Medulla oblongata (tissue), 1 donor: ENCODE measurements around the gene MMD.
"Not testable (repeated sequence)": the region's sequence is repeated elsewhere in the genome, so short reads cannot be mapped to it uniquely, and the experiment has no call there.

Experiments
- DNase-seq: peaks from one replicate; pipeline ENCODE4 v3.0.0-alpha.2; 2015; ENCODE audit errors: extremely low spot score

MMD gene

DNA sequence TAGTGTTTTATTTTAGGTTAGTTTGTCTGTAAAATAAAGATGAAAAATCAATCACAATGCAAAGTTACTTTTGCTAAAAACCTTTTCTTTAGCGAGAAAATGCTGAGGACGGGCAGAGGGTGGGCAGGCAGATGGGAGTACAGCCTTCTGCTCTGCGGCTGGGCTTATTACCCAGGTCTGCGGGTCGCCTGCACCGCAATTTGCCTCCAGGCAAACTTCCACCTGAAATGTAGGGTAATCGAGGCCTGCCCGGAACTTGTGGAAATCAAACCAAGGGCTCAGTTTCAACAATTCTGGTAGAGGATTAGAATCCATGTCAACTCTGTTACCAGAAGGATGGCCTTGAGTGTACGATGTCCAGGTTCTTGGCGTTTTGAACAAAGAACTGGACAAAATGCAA, 22.3 kb upstream of the MMD start:
- DNase-seq = no peak

DNA sequence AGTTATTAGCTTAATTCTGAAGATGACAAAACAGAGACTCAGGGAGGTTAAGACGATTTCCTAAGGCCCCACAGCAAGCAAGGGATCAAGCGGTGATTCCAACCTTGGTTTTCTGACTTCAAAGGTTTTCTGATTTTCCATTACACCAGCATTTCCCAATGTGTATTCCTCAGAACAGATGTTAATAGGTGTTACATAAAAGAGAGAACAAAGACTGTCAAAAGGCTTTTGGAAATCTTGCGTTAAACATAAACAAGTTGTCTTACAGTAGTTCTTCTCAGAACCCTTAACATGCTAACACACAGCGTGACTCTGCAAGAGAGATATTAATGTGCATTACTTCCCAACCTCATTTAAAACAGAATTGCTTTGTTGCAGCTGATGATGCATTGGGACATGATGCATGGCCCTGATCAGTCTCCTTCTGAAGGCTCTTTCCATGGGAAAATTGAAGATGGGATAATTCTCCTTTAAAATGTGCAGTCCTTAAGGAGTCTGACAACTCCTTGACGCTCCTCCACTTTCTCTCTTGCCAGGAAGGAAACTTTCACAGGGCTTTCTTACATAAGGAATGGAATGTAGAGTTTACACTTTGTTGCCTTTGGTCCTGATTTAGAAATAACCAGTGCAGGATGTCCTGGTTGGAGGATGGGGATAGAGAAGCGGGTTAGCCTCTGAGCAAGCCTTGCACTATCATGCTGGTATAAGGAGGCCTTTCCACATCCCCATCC, 21.5 kb upstream of the MMD start:
- DNase-seq = no peak

DNA sequence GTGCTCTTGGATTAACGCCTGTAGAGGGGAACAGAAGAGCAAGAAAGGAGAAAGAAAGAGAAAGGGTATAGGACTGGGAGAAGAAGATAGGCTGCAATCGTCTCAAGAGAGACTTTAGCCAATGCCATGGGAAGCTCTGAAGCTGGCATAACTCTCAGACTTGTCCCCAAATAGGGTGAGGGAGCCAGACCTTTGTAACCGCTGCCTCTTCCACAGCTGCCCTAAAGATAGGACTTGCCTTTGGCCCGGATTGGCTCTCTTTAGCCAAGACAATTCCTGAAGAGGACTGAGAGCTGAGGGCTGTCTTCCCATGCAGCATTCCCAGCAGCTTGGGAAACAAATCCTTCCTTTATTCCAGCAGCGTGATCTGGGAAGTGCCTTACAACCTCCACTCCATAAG, 20.8 kb upstream of the MMD start:
- no peak for DNase-seq

DNA sequence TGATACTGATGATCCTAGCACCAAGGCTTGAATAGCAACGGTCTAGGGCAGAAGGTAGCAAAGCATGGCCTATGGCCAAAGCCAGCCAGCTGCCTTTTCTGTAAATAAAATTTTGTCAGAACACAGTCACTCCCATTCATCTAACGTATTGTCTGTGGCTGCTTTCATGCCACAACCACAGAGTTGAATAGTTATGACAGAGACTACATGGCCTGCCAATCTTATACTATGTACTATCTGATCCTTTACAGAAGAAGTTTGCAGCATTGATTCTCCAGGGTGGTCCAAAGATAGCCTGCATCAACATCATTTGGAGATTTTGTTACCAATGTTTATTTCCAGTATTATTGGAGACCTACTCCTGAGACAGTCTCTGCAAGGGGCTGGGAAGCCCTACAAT, 19.9 kb upstream of the MMD start:
- DNase-seq = no peak

DNA sequence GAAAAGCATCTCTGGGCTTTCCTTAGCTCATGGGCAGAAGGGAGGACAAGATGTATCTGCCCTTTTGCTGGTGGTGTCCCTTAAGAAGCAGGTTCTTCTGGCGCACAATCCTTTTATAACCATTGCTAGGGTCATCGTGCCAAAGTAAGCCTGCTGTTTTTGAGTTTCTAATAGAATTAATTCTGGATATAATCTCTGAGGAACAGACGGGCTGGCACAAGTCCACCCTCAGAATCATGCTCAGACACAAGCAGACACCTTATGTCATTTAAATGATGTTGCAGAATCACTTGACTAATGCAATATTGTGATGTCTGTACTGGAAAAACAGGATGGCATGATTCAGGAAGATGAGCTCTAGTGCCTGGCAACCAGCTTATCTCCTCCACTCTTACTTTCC, 18.8 kb upstream of the MMD start:
- no peak for DNase-seq

DNA sequence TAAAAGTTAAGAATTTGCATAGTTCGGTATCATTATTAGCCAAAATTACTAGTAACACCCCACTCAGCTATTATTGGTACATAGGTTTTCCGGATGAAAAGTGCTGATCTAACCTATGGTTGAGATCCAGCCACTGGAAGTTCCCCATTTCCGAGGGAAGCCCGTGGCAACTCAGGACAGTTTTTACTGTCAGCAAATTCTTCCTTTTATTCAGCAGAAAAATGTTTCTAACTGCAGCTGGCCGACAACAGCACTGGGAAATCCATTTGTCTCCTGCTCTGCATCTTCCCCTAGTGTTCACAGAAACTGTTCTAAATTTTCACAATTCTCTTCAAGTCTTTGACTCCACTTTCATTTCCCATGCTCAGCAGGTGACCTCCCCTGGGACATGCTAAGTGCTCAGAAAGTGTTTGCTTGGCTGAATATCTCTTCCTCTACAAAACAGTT, 15.5 kb upstream of the MMD start:
- DNase-seq = peak; percentile 63

DNA sequence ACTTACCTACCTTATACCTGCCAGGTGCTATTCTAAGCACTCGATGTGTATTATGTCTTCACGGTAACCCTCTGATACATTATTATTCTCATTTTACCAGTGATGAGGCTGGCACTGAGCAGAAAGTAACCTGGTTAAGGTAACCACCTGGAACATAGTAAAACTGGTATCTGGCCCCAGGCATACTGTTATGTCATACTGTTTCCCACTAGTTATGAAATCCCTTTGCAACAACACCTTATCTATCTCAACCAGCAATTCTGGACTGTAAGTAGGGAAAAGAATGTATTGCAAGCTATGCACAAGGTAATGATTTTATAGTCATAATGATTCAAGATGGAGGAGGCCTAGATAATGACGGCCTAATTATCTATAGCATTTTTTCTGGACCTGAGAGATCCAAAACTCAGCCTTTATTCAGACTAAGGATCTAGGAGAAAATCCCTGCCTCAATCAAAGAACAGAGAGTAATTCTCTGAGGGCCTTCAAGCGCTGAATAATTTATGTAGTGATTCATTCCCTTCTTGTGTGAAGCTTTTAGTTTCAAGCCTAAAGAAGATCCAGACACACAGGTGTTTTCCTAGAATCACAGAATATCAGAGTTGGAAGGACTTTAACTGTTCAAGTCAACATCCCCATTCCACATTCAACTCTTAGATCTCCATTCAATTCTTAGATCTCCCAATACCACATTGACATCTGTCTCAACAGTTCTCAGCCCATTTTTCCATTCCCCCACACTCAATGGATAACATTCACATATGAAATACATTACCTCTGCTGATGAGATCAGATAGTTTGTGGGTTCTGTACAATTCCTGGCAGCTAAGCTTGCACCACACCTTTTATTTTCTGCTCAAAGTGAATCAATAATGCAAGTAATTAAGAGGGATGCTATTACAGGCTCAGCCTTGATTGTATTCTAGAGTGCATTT, 14.9 kb upstream of the MMD start:
- DNase-seq = no peak

DNA sequence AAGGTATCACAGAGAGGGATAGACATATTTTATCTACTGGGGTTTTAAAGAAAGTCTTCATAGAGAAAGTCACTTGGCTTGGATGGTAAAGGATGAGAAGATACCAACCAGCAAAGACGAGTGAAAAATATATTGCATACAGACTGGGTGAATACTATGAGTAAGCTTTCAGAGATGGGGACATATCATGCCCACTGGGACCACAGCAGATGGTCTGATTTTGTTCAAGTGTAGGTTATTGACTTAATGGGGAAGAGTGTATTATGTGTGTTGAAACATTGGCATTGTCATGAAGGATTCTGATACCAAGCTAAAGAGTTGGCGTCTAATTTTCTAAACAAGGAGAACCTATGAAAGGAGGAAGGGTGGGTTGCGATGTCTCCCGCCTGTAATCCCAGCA, 13.8 kb upstream of the MMD start:
- no peak for DNase-seq

DNA sequence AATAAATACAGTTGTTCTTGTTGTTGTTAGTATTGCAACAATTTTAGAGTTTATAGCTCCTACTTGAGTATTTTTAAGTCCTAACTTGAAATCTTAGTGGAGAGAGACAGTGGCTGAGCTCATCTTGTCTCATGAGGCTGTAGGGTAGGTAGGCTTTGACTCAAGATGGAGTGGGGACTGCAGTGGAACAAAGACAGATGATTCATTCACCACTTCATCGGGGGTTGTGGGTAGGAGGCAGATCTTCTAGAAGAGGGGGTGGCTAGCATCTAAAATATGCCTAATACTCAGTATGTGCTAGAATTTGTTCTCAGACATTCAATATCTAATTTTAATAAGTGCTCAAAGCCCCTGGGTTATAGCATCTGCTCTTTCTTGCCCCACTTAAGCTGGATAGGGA, 13.1 kb upstream of the MMD start:
- DNase-seq = no peak

DNA sequence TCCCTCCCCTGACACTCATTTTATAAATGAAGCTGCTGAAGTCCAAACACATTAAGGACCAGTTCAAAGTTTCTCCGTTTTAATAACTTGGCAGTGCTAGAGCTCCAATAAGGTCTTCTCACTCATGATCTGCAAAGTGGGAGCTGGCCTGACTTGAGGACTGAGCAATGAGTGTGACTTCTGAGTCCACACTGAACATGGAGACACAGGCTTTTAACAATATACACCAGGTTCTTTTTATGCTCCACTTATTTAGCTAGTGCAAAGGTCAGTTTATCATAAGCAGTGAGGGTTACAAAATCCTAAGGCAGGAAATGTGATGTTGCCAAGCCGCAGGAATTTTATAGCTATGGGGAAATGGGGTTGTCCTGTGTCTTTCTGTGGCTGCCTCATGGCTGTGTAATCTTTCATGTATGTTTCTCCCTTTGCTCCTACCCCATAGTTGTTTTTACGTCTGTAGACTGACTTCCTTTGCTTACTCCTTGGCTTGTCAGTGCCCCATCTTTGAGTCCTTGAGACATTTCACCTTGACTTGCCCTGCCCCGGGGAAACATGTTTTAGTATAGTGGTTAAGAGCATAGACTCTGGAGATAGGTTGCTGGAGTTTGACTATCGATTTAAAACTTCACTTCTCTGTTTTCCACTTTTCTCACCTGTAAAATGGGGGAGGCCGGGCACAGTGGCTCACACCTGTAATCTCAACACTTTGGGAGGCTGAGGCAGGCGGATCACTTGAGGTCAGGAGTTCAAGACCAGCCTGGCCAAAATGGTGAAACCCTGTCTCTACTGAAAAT, 12.2 kb upstream of the MMD start:
- DNase-seq = no peak

DNA sequence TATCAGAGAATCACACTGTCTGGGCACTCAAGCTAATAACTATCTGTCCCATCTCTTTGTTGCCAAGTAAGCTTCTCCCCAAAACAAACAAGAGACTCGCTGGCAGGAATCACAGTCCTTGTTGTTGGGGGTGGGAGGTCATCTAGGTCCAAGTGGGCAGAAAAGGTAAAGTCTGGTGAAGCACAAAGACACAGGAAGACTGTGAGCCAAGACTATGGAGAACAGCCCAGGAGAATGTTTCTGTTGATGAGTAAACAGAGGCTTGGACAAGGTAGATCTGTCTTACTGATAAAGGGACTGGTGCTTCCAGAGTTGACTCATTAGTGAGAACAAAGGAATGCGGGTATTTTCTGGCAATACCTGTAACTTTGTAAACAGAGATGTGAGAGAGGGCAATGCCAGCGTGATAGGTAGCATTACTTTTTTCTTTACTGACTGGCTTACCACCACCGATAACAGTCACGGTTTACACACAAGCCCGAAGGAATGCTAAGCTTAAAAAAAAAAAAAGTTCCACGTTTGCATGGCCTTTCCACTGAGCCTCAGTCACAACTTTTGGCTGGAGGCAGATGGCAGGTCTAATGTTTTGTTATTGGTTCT, 11.5 kb upstream of the MMD start:
- no peak for DNase-seq

DNA sequence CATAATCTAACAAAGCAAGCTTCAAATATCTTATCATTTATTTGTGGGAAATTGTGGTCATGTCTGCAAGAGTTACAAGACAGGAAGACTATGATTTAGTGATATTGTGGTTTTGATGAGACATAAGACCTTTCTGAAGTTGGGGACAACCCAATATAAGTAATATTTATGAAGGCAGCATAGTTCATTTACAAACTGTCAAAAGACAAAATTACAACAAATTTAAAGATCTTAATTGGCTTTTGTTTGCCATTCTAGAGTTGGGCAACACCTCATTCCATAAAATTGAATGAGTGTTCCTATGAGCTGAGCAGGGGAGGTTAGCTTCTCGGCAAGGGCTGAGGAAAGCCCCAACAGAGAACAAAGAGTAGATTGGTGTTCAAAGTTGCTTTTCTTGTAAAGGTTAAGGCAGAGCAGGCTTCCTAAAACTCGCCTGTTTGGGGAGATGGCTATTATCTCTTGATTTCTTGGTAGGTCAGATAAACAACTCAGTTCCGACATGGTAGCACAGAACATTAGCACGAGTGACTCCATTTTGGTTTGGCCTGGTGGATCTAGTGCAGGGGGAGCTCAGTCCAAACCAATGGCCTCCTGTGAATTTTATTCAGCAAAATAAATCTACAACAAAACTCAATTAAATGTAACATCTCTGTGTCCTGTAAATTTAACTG, 10.9 kb upstream of the MMD start:
- DNase-seq = no peak

DNA sequence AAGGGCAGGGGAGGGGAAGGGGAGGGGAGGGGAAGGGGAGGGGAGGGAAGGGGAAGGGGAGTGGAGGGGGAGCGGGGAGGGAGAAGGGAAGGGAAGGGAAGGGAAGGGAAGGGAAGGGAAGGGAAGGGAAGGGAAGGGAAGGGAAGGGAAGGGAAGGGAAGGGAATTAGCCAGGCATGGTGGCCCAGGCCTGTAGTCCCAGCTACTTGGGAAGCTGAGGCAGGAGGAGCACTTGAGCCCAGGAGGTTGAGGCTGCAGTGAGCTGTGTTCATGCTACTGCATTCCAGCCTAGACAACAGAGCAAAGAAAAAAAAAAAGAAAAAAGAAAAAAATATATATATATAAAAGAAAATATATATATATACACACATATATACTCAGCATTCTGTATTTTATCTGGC, 10.3 kb upstream of the MMD start:
- DNase-seq = not testable (repeated sequence)

DNA sequence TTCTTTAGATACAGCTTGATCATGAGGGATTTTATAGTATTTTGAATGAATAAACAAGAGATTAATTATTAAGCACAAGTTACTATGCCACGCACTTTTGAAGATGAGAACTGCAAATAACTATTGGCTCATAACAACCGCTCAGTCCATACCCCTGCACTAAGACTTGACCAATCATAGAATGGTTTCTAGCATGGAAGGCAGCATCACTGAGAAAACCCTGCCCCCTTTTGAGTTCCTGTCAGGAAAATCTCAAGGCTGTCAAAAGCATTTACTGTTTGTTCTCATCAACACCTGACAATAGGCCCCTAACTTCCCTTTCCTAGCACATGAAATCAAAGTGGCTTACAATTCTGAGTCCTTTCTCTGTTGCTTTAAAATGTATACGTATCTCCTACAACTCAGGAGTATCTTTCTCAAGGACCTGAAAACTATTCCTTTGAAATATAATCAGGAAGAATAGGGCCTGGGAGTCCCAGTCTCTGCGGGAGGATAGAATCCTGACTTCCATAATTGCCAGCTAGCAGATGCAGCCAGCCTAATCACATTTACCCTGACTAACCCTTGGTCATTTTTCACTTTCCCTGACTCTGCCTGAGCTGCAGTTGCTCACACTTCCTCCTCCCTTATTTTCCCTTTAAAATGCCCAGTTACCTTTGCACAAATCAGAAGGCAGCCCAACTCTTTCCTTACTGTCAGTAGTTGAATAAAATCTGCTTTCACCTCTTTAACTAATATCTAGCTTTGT, 9.1 kb upstream of the MMD start:
- DNase-seq = no peak

DNA sequence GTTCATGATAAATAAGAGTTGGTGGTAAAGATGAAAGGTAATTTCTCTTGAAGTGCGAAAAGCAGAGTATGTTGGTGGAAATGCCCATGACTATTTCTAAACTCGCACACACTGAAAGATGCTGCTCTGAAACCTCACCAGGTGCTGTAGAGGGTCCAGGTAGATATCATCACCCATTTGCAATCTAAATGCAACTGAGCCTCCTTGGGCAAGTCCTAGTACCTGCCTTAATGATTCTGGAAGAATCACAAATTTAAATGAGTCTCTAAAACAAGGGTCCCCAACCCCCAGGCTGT, 5.9 kb upstream of the MMD start:
- no peak for DNase-seq

DNA sequence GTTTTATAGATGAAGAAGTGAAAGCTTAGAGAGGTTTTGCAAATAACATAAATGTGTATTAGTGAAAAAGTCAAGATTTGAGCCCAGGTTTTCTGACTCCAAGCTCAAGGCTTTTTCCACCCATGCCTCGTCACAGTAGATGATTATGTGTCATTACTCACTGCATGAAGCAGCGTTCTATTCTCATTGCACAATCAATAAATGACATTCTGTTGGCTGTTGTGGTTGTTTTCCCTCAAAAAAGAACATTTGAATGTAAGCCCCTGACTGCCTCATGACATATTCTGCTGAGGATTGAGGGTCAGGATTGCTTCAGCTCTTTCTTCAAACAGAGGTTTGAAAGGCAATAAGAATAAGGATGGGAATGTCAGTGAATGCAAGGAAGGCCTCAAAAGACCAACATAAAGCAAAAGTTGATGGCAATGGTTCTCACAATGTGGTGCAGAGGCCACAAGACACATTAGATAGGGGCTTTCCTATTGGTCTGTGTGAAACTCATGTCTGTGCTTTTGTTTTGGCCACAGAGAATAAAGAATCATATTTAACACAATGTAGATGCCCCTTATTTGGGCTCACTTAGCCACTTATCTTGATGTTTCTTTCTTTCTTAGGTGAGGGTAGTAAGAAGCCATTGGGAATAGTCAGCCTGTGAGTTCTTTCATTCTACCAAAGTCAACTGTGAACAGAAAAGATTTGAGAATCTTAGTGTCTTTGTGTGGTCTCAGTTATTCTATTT, 5.4 kb upstream of the MMD start:
- no peak for DNase-seq

DNA sequence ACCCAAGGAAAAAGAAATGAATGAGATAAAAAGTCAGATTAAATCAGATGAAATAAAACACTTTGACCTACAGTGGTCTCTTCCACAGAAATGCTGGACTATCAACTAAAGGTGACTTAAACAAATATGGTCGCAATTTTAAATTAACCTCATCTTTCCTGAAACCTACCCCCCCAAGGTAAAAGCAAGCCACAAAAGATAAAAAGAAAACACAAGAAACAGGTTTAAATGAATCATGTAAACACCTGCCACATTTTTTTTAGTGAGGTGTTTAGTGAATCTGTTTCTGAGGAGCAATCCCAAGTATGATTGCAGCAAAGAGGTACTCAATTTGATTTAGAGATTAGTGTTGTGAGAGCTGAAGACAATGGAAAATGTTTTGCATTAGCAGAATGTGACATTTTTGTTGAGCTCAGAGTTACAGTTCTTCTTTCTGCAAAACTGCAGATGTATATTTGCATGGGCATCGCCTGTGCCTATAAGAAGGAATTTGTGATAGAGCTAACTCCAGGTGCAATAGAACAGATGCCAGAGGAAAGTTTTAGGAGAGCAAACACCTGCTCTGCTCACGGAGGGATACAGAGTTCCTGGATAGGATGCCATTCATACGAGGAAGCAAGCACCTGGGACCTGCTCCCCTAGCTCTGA, 3.4 kb upstream of the MMD start:
- DNase-seq = no peak

DNA sequence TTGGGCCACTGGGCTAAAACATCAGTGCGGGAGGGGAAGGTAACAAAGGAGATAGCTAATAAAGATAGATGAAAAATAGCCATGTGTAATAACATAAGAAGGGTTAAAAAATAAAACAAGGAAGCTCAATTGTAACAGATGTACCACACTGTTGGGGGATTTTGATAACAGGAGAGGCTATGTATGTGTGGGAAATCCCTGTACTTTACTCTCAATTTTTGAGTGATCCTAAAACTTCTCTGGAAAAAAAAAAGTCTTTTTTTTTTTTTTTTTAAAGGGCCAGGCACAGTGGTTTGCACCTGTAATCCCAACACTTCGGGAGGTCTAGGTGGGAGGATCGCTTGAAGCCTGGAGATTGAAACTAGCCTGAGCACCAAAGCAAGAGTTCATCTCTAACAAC, 1.9 kb upstream of the MMD start:
- no peak for DNase-seq

DNA sequence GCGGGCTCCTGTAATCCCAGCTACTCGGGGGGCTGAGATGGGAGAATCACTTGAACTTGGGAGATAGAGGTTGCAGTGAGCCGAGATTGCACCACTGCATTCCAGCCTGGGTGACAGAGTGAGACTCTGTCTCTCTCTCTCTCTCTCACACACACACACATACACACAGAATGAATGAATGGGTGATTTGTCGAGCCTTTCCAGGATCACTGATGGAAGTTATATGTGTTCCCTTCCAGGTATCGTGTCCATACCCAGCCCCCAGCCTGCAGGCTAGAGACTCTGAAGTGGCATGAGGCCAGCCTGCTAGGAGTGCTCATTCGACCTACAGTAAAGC, 1.2 kb upstream of the MMD start:
- not testable (repeated sequence) for DNase-seq

DNA sequence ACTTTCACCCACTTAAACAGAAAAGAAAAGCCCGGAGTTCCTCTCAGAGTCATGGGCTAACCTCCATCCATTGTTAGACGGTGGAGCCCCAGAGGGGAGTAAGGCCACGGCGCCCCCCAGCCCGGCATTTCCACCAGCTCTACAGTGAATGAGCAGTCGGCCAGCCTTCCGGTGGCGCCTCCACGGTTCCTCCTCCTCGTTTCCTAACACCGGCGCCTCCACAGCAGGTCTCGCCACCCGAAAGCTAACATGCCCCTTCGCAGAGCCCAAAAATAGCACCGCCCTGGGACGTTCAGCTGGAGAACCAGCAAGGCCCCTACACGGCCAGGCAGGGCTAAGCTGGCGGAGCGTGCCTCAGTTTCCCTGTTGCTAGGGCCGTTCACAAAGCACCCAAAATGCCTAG, 858 bp downstream of the MMD start:
- DNase-seq = peak; percentile 28
